ENCODE results near the gene TCN1. TPM values are rescaled to one million over a fixed set of nuclear protein-coding genes. Genes with fewer than 3 reads are reported as not detected.
"Not testable (repeated sequence)": the region's sequence is repeated elsewhere in the genome, so short reads cannot be mapped to it uniquely, and the experiment has no call there.

The TCN1 gene
- total RNA-seq, 1 donor from 2014 or later: not detected

DNA sequence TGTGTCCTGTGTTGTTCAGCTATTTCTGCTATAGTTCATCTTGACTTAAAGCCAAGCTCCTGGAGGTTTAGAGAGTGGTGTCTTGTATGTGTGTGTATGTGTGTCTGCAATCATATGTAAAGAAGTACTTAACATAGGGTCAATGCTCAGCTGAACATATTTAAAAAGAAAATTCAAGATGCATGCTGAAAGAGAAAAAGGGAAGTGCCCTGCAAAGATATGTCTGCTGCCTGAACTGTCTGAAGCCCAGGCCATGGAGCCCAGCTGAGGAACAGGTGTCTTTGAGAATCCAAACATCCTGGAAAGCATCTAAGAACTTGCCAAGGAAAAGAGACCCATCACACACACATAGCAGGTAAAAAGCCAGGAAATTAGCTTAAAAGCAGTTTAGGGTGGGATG lies 6.6 kb downstream of the TCN1 start:
- no peak for ATAC-seq

DNA sequence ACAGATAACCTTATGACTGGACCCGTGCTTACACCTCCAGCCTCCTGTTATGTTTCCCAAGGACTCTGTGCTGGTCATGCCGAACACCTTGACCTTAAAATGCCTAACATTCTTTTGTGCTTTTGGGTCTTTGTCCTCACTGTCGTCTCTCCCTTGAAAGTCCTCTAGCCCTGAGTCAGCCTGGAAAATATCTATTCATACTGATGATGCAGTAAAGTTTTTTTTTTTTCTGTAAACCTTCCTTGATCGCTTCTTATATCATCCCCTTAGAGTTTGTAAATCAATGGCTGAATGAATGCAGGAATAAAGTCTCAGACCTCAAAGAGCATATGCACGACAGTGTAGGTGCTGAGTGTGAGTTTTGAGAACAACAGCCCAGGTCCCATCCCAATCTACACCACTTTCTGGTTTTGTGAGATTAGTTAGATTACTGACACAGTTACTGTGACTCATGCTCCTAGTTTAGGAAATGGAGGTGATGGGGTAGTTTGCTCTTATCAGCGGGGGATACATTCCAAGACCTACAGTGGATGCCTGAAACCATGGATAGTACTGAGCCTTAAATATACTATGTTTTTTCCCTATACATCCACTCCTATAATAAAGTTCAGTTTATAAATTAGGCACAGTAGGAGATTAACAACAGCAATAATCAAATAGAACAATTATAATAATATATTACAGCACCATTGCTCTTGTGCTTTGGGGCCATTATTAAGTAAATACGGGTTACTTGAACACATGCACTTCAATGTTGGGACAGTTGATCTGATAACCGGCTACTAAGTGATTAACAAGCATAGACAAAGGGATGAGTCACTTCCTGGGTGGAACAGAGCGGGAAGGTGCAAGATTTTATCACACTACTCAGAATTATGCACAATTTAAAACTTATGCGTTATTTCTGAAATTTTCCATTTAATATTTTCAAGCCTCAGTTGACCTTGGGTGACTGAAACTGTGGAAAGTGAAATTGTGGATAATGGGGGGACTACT lies 8.6 kb downstream of the TCN1 start:
- ATAC-seq: no peak
- intact Hi-C loops (cut with micrococcal nuclease): no loop called here
- no peak for DNase-seq

More for the DNA sequence above, 6.6 kb downstream of the TCN1 start:
- intact Hi-C loops (cut with micrococcal nuclease): no loop called here
- no peak for DNase-seq

DNA sequence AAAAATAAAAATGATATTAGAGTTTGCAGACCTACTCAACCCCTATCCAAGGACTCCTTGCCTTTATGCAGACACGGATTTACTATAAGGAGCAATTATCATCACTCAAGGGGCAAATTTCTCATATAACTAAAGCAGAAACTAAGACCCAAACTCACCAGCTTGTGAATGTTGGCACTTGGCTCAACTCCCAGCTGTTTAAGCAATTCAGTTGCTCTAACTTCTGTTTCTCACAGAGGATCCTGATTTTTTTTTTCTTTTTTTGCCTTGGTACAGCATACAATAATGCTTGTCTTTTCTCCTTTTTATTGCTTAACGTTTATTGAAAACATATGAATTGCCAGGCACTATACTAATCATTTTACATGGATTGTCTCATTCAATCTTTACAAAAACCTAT lies 11.4 kb downstream of the TCN1 start:
- intact Hi-C loops (cut with micrococcal nuclease): no loop called here
- no peak for DNase-seq
- ATAC-seq: no peak

- DNase-seq; intact Hi-C loops (cut with micrococcal nuclease); ATAC-seq: not testable (repeated sequence)
Observed at GRCh38 chr11:59851416-59851815, 14.9 kb downstream of the TCN1 start.

- DNase-seq; intact Hi-C loops (cut with micrococcal nuclease); ATAC-seq: not testable (repeated sequence)
Observed at GRCh38 chr11:59849551-59849950, 16.7 kb downstream of the TCN1 start.

DNA sequence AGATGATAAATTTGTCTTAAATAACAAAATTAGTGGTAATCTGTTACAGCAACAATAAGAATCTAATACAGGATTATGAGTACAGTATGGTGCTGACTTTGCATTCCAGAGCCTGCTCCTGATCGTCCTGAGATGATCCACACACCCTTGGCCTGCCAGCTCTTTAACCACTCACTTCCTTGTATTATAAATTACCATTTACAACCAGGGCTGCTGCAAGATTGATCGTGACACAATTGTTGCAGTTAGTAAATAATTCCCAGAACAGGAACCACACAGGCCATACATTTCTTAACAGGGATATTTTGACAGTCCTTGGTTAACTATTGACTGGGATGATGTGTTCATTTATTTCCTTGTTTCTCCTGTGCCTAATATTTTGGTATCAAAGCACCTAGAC lies 17.2 kb downstream of the TCN1 start:
- no peak for DNase-seq
- intact Hi-C loops (cut with micrococcal nuclease): no loop called here
- ATAC-seq: no peak

DNA sequence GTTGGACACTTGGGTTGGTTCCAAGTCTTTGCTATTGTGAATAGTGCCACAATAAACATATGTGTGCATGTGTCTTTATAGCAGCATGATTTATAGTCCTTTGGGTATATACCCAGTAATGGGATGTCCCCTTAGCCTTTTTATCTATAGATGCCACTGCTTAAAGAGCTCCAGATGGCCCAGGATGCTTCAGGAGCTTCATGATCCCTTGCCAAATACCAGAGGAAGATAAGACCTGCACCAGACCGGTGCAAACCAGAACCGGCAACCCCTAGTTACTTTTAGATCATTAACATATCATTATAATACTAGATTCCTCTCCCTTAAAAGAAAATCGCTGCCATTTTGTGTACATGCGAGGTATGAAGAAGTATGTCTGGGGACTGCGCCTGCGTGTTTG lies 17.8 kb downstream of the TCN1 start:
- intact Hi-C loops (cut with micrococcal nuclease); DNase-seq; ATAC-seq: not testable (repeated sequence)

- intact Hi-C loops (cut with micrococcal nuclease): no loop called here
- DNase-seq (no peak), ATAC-seq (no peak)
Observed at GRCh38 chr11:59847626-59848025, 18.7 kb downstream of the TCN1 start.

GRCh38 chr11:59846556-59846955 lies 19.7 kb downstream of the TCN1 start:
- no peak for DNase-seq
- ATAC-seq: no peak
- intact Hi-C loops (cut with micrococcal nuclease): no loop called here

GRCh38 chr11:59845399-59845798 lies 20.9 kb downstream of the TCN1 start, which contains the start of gene CBLIF:
Gene CBLIF, minus strand, starts transcription at chr11:59845499. Its CDS starts 46 bp downstream, at chr11:59845453.
- no peak for ATAC-seq
- intact Hi-C loops (cut with micrococcal nuclease): no loop called here

GRCh38 chr11:59842316-59842715 lies 24.0 kb downstream of the TCN1 start:
- DNase-seq: no peak
- intact Hi-C loops (cut with micrococcal nuclease): no loop called here
- no peak for ATAC-seq

More at GRCh38 chr11:59845399-59845798, 20.9 kb downstream of the TCN1 start, which contains the start of gene CBLIF:
- no peak for DNase-seq

GRCh38 chr11:59841514-59841913 lies 24.8 kb downstream of the TCN1 start:
- ATAC-seq (no peak), DNase-seq (no peak)
- intact Hi-C loops (cut with micrococcal nuclease): no loop called here

GRCh38 chr11:59839615-59840014 lies 26.7 kb downstream of the TCN1 start:
- ATAC-seq (no peak), DNase-seq (no peak)
- intact Hi-C loops (cut with micrococcal nuclease): no loop called here

DNA sequence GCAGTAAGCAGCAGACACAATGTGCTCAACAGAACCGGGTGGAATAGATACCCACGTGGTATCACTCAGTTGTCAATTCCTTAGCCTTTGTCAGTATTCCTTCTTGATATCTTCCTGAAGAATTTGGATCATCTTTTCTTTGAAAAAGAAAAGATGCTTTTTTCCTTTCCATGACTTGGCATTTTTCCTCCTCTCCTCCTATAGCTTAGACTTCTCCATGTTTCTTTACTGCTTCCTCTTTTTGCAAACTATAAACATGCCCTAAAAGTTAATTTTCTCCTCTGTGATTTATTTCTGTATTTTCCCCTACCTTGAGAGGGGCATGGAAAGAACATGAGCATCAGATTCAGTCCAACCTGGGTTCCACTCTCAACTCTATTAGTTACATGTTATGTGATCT lies 32.7 kb downstream of the TCN1 start:
- intact Hi-C loops (cut with micrococcal nuclease): no loop called here
- no peak for DNase-seq
- ATAC-seq: no peak

DNA sequence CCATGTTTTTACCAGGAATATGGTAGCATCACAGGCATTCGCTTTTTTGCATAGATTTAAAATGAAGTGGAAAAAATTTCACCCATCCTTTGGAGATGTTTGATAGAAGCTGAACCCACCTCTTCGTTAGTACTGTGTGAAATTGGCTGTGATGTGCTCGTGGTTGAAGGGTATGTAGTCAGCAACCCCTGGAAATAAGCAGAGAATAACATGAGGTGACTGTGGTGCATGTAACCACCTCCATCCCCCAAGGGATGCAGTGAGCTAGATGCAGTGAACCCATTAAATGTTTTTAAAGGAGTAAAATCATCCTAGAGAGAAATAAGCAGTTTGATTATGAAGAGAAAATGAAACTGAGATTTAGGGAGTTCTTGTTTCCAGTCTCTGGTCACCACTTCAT lies 36.9 kb downstream of the TCN1 start:
- intact Hi-C loops (cut with micrococcal nuclease): no loop called here
- DNase-seq: no peak
- no peak for ATAC-seq

DNA sequence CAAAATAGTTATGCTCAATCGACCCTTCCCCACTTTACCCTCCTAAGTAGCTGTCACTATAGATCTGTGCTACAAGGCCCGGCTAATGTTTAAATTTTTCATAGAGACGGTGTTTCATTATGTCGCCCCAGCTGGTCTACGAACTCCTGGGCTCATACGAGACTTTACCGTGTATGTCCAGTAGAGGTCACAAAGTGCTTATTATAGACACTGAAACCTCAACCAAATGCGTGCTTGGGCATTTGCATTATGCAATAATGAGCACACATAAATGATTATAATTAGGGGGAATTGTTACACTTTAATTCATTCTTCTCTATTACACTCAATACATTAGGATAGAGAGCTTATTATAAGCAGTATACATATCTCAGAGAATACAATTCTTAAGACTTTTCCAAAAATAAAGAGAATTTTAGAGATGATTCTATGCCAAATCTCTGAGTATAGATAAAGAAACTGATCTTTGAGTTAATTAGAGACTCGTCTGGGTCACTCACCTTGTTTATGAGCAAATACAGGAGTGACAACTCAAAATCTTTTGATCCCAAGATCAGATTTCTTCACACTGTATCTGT lies 43.2 kb downstream of the TCN1 start:
- no peak for DNase-seq
- intact Hi-C loops (cut with micrococcal nuclease): no loop called here
- ATAC-seq: peak; percentile 65

DNA sequence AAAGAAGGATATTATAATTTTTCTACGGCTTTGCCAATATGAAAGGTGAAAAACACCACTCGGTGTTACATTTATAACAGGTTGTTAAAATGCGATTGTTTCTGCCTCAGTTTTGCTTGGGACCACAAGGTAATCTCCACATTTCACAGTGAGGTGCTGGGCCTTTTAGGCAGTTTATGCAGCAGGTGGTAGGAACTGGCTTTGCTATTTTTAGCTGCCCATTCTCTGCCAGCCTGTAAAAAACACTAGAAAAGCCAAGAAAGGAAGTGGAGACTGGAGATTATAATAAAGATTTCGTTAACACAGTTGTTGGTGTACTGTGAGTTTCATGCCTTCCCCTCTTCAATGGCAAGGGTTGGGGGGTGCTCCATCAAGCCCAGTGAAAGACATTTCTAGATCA lies 47.7 kb downstream of the TCN1 start:
- no peak for DNase-seq
- no peak for ATAC-seq
- intact Hi-C loops (cut with micrococcal nuclease): no loop called here

DNA sequence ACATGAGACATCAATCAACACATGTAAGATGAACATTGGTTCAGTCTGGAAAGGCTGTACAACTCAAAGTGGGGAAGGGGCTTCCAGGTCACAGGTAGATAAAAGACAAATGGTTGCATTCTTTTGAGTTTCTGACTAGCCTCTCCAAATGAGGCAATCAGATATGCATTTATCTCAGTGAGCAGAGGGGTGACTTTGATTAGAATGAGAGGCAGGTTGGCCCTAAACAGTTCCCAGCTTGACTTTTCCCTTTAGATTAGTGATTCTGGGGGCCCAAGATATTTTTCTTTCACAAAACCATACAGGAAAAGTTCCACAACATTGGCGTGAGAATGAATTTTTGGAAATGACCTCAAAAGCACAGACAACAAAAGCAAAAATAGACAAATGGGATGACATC lies 49.9 kb downstream of the TCN1 start:
- intact Hi-C loops (cut with micrococcal nuclease); DNase-seq; ATAC-seq: not testable (repeated sequence)

DNA sequence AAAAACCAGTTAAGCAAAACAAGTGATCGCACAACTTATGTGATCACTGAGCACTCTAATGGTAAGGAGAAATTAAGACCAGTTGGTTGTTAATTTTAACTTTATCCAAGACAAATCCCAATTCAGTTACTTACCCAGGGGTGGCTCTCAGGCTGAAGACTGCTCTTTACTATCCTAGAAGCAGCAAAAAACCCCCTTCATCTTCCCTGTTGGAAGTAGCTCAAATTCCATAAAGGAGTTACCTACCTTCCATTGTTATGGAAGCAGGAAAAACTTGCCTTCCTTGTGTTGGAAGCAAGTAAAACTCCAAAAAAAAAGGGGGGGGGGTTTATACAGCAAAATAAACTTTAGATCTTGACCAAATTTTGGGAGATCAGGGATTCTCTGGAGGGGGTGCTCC lies 50.5 kb downstream of the TCN1 start:
- no peak for ATAC-seq
- no peak for DNase-seq
- intact Hi-C loops (cut with micrococcal nuclease): no loop called here

DNA sequence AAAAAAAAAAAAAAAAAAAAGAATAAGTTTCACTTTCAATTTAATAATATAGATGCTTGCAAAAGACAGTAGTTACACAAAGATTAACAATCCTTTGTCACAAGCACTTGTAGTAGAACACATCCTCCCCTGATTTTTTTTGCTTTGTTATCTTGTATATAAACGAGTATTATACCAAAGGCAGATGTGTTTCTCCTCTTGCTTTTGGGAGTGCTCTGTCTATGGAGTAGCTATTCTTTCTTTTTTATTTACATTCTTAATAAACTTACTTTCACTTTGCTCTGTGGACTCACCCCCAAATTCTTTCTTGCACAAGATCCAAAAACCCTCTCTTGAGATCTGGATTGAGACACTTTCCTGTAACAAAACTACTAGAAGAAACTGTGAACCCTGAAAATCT lies 52.3 kb downstream of the TCN1 start:
- ATAC-seq (no peak), DNase-seq (no peak)
- intact Hi-C loops (cut with micrococcal nuclease): no loop called here
